Amygdala (tissue), 56 donors: ENCODE results near the gene AKNA.
"Not testable (repeated sequence)": the region's sequence is repeated elsewhere in the genome, so short reads cannot be mapped to it uniquely, and the experiment has no call there.

Experiments
- DNase-seq, 56 donors: peaks; one replicate each; lab custom pipeline; 2025; lab: John Stamatoyannopoulos, UW

Gene AKNA

GRCh38 chr9:114328357-114328820 lies 59.4 kb downstream of the AKNA start:
- not testable (repeated sequence) for DNase-seq

- DNase-seq = no peak
Observed at GRCh38 chr9:114327749-114328148, 60.0 kb downstream of the AKNA start.

- not testable (repeated sequence) for DNase-seq
Observed at GRCh38 chr9:114325684-114326254, 62.0 kb downstream of the AKNA start.

GRCh38 chr9:114324965-114325364 lies 62.8 kb downstream of the AKNA start:
- not testable (repeated sequence) for DNase-seq

- DNase-seq = no peak
Observed at GRCh38 chr9:114324492-114324891, 63.3 kb downstream of the AKNA start.

- not testable (repeated sequence) for DNase-seq
Observed at GRCh38 chr9:114323849-114324248, 63.9 kb downstream of the AKNA start.

GRCh38 chr9:114322831-114323531 lies 64.8 kb downstream of the AKNA start, which contains the start of gene ORM1:
ORM1 (plus strand) TSS chr9:114323098; CDS start chr9:114323134, 36 bp downstream.
- DNase-seq = not testable (repeated sequence)

GRCh38 chr9:114322160-114322818 lies 65.5 kb downstream of the AKNA start:
- DNase-seq = peak in 3 of 56 donors; percentile 11 to 18 (median 18)

GRCh38 chr9:114321759-114322158 lies 66.0 kb downstream of the AKNA start:
- DNase-seq = no peak

- not testable (repeated sequence) for DNase-seq
Observed at GRCh38 chr9:114320710-114321109, 67.1 kb downstream of the AKNA start.

GRCh38 chr9:114319147-114319546 lies 68.6 kb downstream of the AKNA start:
- DNase-seq = no peak

GRCh38 chr9:114318416-114318815 lies 69.4 kb downstream of the AKNA start:
- no peak for DNase-seq

- DNase-seq = no peak
Observed at GRCh38 chr9:114317665-114318357, 70.0 kb downstream of the AKNA start.

GRCh38 chr9:114316605-114317230 lies 71.1 kb downstream of the AKNA start:
- DNase-seq = no peak

GRCh38 chr9:114315723-114316363 lies 71.9 kb downstream of the AKNA start:
- no peak for DNase-seq

- peak in 2 of 56 donors; percentile 10 to 32 for DNase-seq
Observed at GRCh38 chr9:114314881-114315722, 72.7 kb downstream of the AKNA start.

- DNase-seq = no peak
Observed at GRCh38 chr9:114314256-114314867, 73.4 kb downstream of the AKNA start.

- no peak for DNase-seq
Observed at GRCh38 chr9:114313186-114313585, 74.6 kb downstream of the AKNA start.

GRCh38 chr9:114312513-114312875 lies 75.3 kb downstream of the AKNA start:
- DNase-seq = no peak
